IPS-11a (cell line): ENCODE results near the gene PDZD2.
"Not testable (repeated sequence)": the region's sequence is repeated elsewhere in the genome, so short reads cannot be mapped to it uniquely, and the experiment has no call there.

Experiments used
- H3K4me3 ChIP-seq: one replicate; pipeline ENCODE4 v1.5.1; 2013; ENCODE audit warnings: low read depth, low read length, control low read depth

PDZD2 gene

GRCh38 chr5:32059761-32060530, 421.0 kb downstream of the PDZD2 start:
- no peak overlapping the region for H3K4me3 ChIP-seq

- H3K4me3 ChIP-seq, result no peak overlapping the region
Measured at GRCh38 chr5:32061236-32061635, 422.3 kb downstream of the PDZD2 start.

DNA sequence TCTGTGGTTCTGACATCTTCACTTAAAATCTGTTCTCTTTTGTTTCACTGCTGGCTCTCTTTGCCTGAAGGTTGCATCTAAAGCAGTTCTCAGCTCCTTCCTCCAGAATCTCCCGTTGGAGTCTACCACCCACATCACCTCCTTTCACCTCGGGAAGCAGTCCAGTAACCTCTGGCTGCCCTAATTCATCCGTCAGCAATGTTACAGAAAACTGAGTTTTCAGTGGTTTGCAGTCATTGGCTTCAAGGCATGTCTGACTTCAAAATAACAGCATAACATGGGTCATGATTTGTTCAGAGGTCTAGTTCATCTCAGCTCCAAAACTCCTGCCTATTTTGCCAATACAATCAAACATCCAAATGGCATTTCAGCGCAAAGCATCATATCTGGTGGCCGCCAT, 427.5 kb downstream of the PDZD2 start:
- no peak overlapping the region for H3K4me3 ChIP-seq

GRCh38 chr5:32067774-32068470, 429.0 kb downstream of the PDZD2 start:
- H3K4me3 ChIP-seq, result no peak overlapping the region

DNA sequence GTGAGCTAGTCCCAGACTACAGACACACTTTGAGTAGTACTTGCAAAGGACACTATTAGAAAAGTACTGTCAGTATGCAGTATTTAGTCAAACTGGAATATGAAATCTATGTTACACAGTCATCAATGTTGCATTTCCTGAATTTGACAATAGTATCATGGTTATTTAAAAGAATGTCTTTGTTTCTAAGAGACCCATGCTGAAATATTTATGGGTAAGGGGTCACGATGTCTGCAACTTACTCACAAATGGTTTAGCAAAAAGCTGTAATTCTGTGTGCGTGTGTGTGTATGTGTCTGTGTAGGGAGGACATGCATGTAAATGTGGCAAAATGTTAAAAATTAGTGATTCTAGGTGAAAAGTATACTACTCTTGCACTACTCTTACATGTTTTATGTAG, 429.6 kb downstream of the PDZD2 start:
- H3K4me3 ChIP-seq, result no peak overlapping the region

DNA sequence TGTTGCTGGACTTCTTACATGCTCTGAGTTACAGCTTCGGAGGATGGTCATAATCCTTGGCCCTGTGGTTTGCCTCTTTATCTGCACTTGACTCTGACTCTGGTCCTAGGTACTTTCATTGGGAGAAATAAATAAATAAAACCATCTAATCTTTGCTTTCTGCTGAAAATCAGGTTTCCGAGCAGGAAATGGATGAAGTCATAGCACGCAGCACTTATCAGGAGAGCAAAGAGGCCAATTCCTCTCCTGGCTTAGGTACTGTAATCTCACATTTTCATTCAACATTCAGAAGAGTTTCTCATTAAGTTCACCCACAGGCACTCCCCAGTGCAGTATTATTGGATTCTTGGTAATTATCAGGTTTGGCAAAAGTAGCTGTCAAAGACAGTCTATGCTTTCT, 430.5 kb downstream of the PDZD2 start:
- H3K4me3 ChIP-seq, result no peak overlapping the region

GRCh38 chr5:32071351-32071944, 432.5 kb downstream of the PDZD2 start:
- H3K4me3 ChIP-seq, result no peak overlapping the region

GRCh38 chr5:32072054-32072453, 433.1 kb downstream of the PDZD2 start:
- no peak overlapping the region for H3K4me3 ChIP-seq

DNA sequence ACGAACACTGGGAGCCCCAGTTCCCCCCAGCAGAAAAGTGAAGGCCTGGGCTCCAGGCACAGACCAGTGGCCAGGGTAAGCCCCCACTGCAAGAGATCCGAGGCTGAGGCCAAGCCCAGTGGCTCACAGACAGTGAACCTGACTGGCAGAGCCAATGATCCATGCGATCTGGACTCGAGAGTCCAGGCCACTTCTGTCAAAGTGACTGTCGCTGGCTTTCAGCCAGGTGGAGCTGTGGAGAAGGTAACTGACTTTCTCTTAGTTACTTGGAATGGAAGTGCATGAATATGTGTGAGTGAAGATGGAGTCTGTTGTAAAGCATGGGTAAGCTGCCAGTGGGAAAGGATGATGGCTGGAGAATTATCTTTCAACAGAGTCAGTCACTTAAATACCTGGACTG, 435.5 kb downstream of the PDZD2 start:
- no peak overlapping the region for H3K4me3 ChIP-seq

DNA sequence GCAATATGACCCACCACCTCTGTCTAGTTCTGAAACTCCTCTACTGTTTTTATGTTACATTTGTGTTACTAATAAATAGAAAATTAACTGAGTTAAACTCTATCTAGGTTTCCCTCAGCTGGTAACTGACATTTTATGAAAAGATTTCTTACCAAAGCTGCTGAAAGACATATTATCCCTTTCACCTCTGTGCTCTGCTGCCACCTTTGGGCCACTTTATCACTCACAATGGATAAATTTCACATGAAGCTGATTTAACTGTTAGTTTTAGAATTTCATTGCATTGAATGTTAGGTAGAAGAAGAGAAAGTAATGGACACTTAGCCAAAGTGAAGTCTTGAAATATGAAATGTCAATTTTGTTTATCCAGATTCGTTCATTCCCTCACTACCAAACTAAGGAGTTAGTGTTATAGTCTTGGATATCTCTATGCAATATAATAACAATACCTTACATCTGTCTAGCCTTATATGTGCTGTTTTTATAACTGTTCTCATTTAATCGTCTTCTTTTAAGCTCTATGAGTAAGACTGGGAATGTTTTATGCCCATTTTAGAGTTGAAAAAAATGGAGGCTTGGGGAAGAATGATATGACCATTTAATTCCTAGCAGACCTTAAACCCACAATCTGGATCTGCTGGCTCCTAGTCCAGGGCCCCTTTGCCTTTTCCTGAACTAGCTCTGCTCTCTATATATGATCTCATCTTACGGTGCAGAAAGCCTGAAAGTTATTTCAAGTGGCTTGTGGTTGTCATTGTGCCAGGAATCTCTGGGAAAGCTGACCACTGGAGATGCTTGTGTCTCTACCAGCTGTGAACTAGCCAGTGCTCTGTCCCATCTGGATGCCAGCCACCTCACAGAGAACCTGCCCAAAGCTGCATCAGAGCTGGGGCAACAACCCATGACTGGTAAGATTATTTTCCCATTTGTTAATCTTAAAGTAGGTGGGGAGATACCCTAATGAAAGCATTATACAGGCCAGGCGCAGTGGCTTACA, 438.1 kb downstream of the PDZD2 start:
- H3K4me3 ChIP-seq, result no peak overlapping the region

DNA sequence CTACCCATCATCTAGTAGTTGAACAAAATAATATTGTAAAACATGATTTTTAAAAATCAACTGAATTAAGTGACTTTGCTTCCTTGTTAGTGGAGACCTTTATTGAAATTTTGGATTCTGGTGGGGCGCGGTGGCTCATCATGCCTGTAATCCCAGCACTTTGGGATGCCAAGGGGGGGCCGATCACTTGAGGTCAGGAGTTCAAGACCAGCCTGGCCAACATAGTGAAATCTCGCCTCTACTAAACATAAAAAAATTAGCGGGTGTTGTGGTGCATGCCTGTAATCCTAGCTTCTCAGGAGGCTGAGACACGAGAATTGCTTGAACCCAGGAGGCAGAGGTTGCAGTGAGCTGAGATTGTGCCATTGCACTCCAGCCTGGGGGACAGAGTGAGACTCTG, 439.9 kb downstream of the PDZD2 start:
- H3K4me3 ChIP-seq, result not testable (repeated sequence)

GRCh38 chr5:32080565-32080964, 441.6 kb downstream of the PDZD2 start:
- not testable (repeated sequence) for H3K4me3 ChIP-seq

- H3K4me3 ChIP-seq, result no peak overlapping the region
Measured at GRCh38 chr5:32082701-32083100, 443.8 kb downstream of the PDZD2 start.

DNA sequence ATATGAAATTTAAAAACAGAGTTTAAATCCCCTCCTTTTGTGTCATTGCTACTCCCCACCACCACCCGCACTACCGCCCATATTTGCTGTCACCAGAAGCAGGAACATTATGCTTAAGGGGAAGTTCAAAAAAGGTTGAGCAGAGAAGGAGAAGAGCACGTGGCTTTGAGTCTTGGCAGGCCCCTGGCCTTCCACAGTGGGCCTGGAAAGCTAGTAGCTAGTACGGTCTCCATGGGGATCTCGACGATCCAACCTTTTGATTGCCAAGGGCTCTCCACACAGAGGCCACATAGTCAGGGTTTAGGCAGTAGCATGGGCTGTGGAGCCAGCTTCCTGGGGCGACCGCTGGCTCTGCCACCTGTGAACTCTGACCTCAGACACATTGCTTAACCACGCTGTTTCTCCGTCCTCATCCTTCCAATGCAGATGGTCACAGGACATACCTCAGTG, 445.1 kb downstream of the PDZD2 start:
- H3K4me3 ChIP-seq, result no peak overlapping the region

DNA sequence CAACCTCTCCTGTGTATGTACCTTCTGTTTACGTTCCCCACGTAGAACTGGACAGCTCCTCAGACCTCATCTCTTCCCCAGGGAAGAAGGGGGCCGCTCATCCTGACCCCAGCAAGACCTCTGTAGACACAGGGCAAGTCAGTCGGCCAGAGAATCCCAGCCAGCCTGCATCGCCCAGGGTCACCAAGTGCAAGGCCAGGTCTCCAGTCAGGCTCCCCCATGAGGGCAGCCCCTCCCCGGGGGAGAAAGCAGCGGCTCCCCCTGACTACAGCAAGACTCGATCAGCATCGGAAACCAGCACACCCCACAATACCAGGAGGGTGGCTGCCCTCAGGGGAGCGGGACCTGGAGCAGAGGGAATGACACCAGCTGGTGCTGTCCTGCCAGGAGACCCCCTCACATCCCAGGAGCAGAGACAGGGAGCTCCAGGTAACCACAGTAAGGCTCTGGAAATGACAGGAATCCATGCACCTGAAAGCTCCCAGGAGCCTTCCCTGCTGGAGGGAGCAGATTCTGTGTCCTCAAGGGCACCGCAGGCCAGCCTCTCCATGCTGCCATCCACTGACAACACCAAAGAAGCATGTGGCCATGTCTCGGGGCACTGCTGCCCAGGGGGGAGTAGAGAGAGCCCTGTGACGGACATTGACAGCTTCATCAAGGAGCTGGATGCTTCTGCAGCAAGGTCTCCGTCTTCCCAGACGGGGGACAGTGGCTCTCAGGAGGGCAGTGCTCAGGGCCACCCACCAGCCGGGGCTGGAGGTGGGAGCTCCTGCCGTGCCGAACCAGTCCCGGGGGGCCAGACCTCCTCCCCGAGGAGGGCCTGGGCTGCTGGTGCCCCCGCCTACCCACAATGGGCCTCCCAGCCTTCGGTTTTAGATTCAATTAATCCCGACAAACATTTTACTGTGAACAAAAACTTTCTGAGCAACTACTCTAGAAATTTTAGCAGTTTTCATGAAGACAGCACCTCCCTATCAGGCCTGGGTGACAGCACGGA, 448.5 kb downstream of the PDZD2 start:
- no peak overlapping the region for H3K4me3 ChIP-seq

DNA sequence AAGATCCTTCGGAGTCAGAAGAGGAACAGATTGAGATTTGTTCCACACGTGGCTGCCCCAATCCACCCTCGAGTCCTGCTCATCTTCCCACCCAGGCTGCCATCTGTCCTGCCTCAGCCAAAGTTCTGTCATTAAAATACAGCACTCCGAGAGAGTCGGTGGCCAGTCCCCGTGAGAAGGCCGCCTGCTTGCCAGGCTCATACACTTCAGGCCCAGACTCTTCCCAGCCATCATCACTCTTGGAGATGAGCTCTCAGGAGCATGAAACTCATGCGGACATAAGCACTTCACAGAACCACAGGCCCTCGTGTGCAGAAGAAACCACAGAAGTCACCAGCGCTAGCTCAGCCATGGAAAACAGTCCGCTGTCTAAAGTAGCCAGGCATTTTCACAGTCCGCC, 449.3 kb downstream of the PDZD2 start:
- H3K4me3 ChIP-seq, result no peak overlapping the region

GRCh38 chr5:32089146-32090000, 450.4 kb downstream of the PDZD2 start:
- H3K4me3 ChIP-seq, result no peak overlapping the region

DNA sequence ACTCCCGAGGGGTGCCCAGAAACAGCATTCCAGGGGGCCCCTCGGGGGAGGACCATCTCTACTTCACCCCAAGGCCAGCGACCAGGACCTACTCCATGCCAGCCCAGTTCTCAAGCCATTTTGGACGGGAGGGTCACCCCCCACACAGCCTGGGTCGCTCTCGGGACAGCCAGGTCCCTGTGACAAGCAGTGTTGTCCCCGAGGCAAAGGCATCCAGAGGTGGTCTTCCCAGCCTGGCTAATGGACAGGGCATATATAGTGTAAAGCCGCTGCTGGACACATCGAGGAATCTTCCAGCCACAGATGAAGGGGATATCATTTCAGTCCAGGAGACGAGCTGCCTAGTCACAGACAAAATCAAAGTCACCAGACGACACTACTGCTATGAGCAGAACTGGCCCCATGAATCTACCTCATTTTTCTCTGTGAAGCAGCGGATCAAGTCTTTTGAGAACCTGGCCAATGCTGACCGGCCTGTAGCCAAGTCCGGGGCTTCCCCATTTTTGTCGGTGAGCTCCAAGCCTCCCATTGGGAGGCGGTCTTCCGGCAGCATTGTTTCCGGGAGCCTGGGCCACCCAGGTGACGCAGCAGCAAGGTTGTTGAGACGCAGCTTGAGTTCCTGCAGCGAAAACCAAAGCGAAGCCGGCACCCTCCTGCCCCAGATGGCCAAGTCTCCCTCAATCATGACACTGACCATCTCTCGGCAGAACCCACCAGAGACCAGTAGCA, 451.3 kb downstream of the PDZD2 start:
- H3K4me3 ChIP-seq, result no peak overlapping the region
